Activated naive CD4-positive, alpha-beta T cell treated with anti-CD3 and anti-CD28 coated beads for 36 hours (primary cell): Measurements from ENCODE around the gene ASPHD1. TPM values are rescaled to one million over a fixed set of nuclear protein-coding genes. Genes with fewer than 3 reads are reported as not detected.
"Not testable (repeated sequence)": the region's sequence is repeated elsewhere in the genome, so short reads cannot be mapped to it uniquely, and the experiment has no call there.

ENCODE experiments used
- CTCF ChIA-PET: fragments of 350-600 bp; sonication (Branson Sonifier 250); formaldehyde crosslinking; loops from one replicate; lab custom pipeline; 2021; ENCODE audit warnings: antibody characterized with exemption; lab: Charles Lee
- DNase-seq: peaks from one replicate; pipeline ENCODE4 v3.0.0-alpha.2; 2020
- H3K27ac Mint-ChIP-seq: one replicate; pipeline ENCODE4 v1.8.0; 2021; ENCODE audit warnings: mild to moderate bottlenecking, mixed read lengths
- H3K27me3 Mint-ChIP-seq: one replicate; pipeline ENCODE4 v1.8.0; 2021; ENCODE audit warnings: low read depth, mixed read lengths
- H3K36me3 Mint-ChIP-seq: one replicate; pipeline ENCODE4 v1.8.0; 2021; ENCODE audit warnings: low read depth, mixed read lengths
- H3K4me1 Mint-ChIP-seq: one replicate; pipeline ENCODE4 v1.8.0; 2021; ENCODE audit warnings: low read depth, mixed read lengths
- H3K4me3 Mint-ChIP-seq: one replicate; pipeline ENCODE4 v1.8.0; 2021; ENCODE audit warnings: mild to moderate bottlenecking, moderate library complexity, mixed read lengths
- H3K9me3 Mint-ChIP-seq: one replicate; pipeline ENCODE4 v1.8.0; 2021; ENCODE audit warnings: mixed read lengths
- intact Hi-C: fragments of 100-400 bp; cut with micrococcal nuclease; formaldehyde crosslinking; loops from one replicate; pipeline ENCODE4 v1.15.1; 2023
- total RNA-seq, 2 experiments: library from RNA; stranded (reverse); gene quantifications; one replicate each; pipeline ENCODE4 v1.2.3, GENCODE V29; 2021

ASPHD1 gene
- total RNA-seq, 2 experiments from 2014 or later: 1.3 to 1.7 TPM

- no peak overlapping the region for H3K27ac Mint-ChIP-seq
- intact Hi-C loops: loop anchor here (1.0 kb wide), 2 partner anchors 25 to 38 kb away; partner anchors contain the start of genes CDIPT and KCTD13
- CTCF ChIA-PET: interaction anchor here (0.6 to 1.3 kb wide), 2 partner anchors 85 to 93 kb away, joined by 3 read pairs; no protein-coding TSS in a partner anchor
Observed at GRCh38 chr16:29900888-29901606, 759 bp downstream of the ASPHD1 start.

GRCh38 chr16:29901607-29901945 is 1.3 kb downstream of the ASPHD1 start:
- peaks cover 13% of the 10 kb centered on the region for H3K4me1 Mint-ChIP-seq
- intact Hi-C loops: no loop called here
- peaks cover 19% of the 10 kb centered on the region for H3K27me3 Mint-ChIP-seq
- H3K36me3 Mint-ChIP-seq: no peaks in the 10 kb centered on the region
- no peak for DNase-seq
- no peaks in the 10 kb centered on the region for H3K9me3 Mint-ChIP-seq
- no peak overlapping the region for H3K27ac Mint-ChIP-seq
- CTCF ChIA-PET: no interaction called here
- no peak overlapping the region for H3K4me3 Mint-ChIP-seq

More at GRCh38 chr16:29900888-29901606, 759 bp downstream of the ASPHD1 start:
- Mint-ChIP-seq H3K4me1 (peaks cover 13% of the 10 kb centered on the region), H3K27me3 (peaks cover 22% of the 10 kb centered on the region), H3K9me3 (no peaks in the 10 kb centered on the region), H3K4me3 (peak overlapping the region; percentile 75), H3K36me3 (no peaks in the 10 kb centered on the region)
- DNase-seq: no peak

GRCh38 chr16:29903590-29903989 is 3.3 kb downstream of the ASPHD1 start:
- no peak overlapping the region for H3K27ac Mint-ChIP-seq

GRCh38 chr16:29904947-29905346 is 4.7 kb downstream of the ASPHD1 start:
- intact Hi-C loops: no loop called here
- no peak overlapping the region for H3K4me3 Mint-ChIP-seq

More at GRCh38 chr16:29903590-29903989, 3.3 kb downstream of the ASPHD1 start:
- H3K9me3 Mint-ChIP-seq: no peaks in the 10 kb centered on the region
- peaks cover 4% of the 10 kb centered on the region for H3K27me3 Mint-ChIP-seq
- H3K36me3 Mint-ChIP-seq: no peaks in the 10 kb centered on the region
- DNase-seq: no peak
- intact Hi-C loops: no loop called here
- H3K4me3 Mint-ChIP-seq: no peak overlapping the region
- CTCF ChIA-PET: interaction anchor here (0.6 kb wide), 1 partner anchor 10 kb away, joined by 3 read pairs; no protein-coding TSS in a partner anchor
- peaks cover 10% of the 10 kb centered on the region for H3K4me1 Mint-ChIP-seq

GRCh38 chr16:29905668-29906067 is 5.4 kb downstream of the ASPHD1 start:
- H3K4me1 Mint-ChIP-seq: peaks cover 5% of the 10 kb centered on the region
- no peaks in the 10 kb centered on the region for H3K9me3 Mint-ChIP-seq
- H3K27ac Mint-ChIP-seq: no peak overlapping the region
- CTCF ChIA-PET: no interaction called here
- no peaks in the 10 kb centered on the region for H3K27me3 Mint-ChIP-seq
- no peaks in the 10 kb centered on the region for H3K36me3 Mint-ChIP-seq
- DNase-seq: no peak
- intact Hi-C loops: no loop called here
- no peak overlapping the region for H3K4me3 Mint-ChIP-seq

More at GRCh38 chr16:29904947-29905346, 4.7 kb downstream of the ASPHD1 start:
- no peak for DNase-seq
- Mint-ChIP-seq H3K36me3 (no peaks in the 10 kb centered on the region), H3K4me1 (peaks cover 9% of the 10 kb centered on the region), H3K9me3 (no peaks in the 10 kb centered on the region), H3K27me3 (no peaks in the 10 kb centered on the region), H3K27ac (no peak overlapping the region)
- CTCF ChIA-PET: interaction anchor here (1.1 kb wide), 1 partner anchor 12 kb away, joined by 3 read pairs; no protein-coding TSS in a partner anchor

- no peaks in the 10 kb centered on the region for H3K9me3 Mint-ChIP-seq
- no peaks in the 10 kb centered on the region for H3K36me3 Mint-ChIP-seq
- no peak overlapping the region for H3K27ac Mint-ChIP-seq
- DNase-seq: no peak
- H3K4me3 Mint-ChIP-seq: no peak overlapping the region
- CTCF ChIA-PET: interaction anchor here (1.0 kb wide), 1 partner anchor 10 kb away, joined by 3 read pairs; no protein-coding TSS in a partner anchor
- no peaks in the 10 kb centered on the region for H3K27me3 Mint-ChIP-seq
- peaks cover 3% of the 10 kb centered on the region for H3K4me1 Mint-ChIP-seq
- intact Hi-C loops: no loop called here
Observed at GRCh38 chr16:29906520-29907244, 6.4 kb downstream of the ASPHD1 start.

- Mint-ChIP-seq H3K27ac (no peak overlapping the region), H3K36me3 (no peaks in the 10 kb centered on the region), H3K9me3 (no peaks in the 10 kb centered on the region), H3K4me1 (no peaks in the 10 kb centered on the region), H3K4me3 (no peak overlapping the region), H3K27me3 (no peaks in the 10 kb centered on the region)
- CTCF ChIA-PET: no interaction called here
- intact Hi-C loops: no loop called here
- DNase-seq: no peak
Observed at GRCh38 chr16:29907973-29908372, 7.7 kb downstream of the ASPHD1 start.

- Mint-ChIP-seq H3K27ac (no peak overlapping the region), H3K9me3 (no peaks in the 10 kb centered on the region)
- intact Hi-C loops: no loop called here
Observed at GRCh38 chr16:29908719-29909220, 8.5 kb downstream of the ASPHD1 start.

GRCh38 chr16:29909391-29909790 is 9.1 kb downstream of the ASPHD1 start:
- no peaks in the 10 kb centered on the region for H3K9me3 Mint-ChIP-seq
- CTCF ChIA-PET: no interaction called here
- no peak overlapping the region for H3K4me3 Mint-ChIP-seq
- no peak overlapping the region for H3K27ac Mint-ChIP-seq
- intact Hi-C loops: no loop called here
- H3K36me3 Mint-ChIP-seq: peaks cover 8% of the 10 kb centered on the region
- H3K27me3 Mint-ChIP-seq: no peaks in the 10 kb centered on the region
- no peaks in the 10 kb centered on the region for H3K4me1 Mint-ChIP-seq
- no peak for DNase-seq

More at GRCh38 chr16:29908719-29909220, 8.5 kb downstream of the ASPHD1 start:
- CTCF ChIA-PET: no interaction called here
- H3K4me1 Mint-ChIP-seq: no peaks in the 10 kb centered on the region
- no peak for DNase-seq
- no peaks in the 10 kb centered on the region for H3K27me3 Mint-ChIP-seq
- peaks cover 3% of the 10 kb centered on the region for H3K36me3 Mint-ChIP-seq
- H3K4me3 Mint-ChIP-seq: no peak overlapping the region

- H3K27ac Mint-ChIP-seq, H3K36me3 Mint-ChIP-seq, H3K4me1 Mint-ChIP-seq, H3K4me3 Mint-ChIP-seq, DNase-seq, intact Hi-C loops, H3K9me3 Mint-ChIP-seq, CTCF ChIA-PET, H3K27me3 Mint-ChIP-seq: not testable (repeated sequence)
Observed at GRCh38 chr16:29909851-29910250, 9.6 kb downstream of the ASPHD1 start.

GRCh38 chr16:29910819-29911675 is 10.8 kb downstream of the ASPHD1 start:
- peaks cover 10% of the 10 kb centered on the region for H3K36me3 Mint-ChIP-seq
- H3K9me3 Mint-ChIP-seq: no peaks in the 10 kb centered on the region
- peaks cover 5% of the 10 kb centered on the region for H3K4me1 Mint-ChIP-seq
- intact Hi-C loops: no loop called here
- no peaks in the 10 kb centered on the region for H3K27me3 Mint-ChIP-seq
- DNase-seq: no peak
- no peak overlapping the region for H3K4me3 Mint-ChIP-seq
- H3K27ac Mint-ChIP-seq: peak overlapping the region; percentile 24
- CTCF ChIA-PET: interaction anchor here (1.2 kb wide), 1 partner anchor 220 kb away, joined by 3 read pairs; no protein-coding TSS in a partner anchor

- Mint-ChIP-seq H3K4me3 (no peak overlapping the region), H3K27ac (peak overlapping the region; percentile 24), H3K4me1 (peaks cover 8% of the 10 kb centered on the region), H3K27me3 (no peaks in the 10 kb centered on the region), H3K9me3 (no peaks in the 10 kb centered on the region), H3K36me3 (peaks cover 10% of the 10 kb centered on the region)
- intact Hi-C loops: no loop called here
- CTCF ChIA-PET: interaction anchor here (1.2 kb wide), 1 partner anchor 220 kb away, joined by 3 read pairs; no protein-coding TSS in a partner anchor
- no peak for DNase-seq
Observed at GRCh38 chr16:29911676-29912010, 11.4 kb downstream of the ASPHD1 start.
